ENCODE measurements around the gene GOLGA5.

- TF ChIP-seq POLR2AphosphoS5 (IDR thresholded peaks at IDR 0.05; ENCODE audit: low read depth, low read length) (no peak), REST (IDR thresholded peaks at IDR 0.05; ENCODE audit: insufficient read depth in 1 of 2, low read depth in 2 of 2, low read length in 1 of 2) (no peak), SIN3A (IDR thresholded peaks at IDR 0.05; ENCODE audit: borderline replicate concordance, insufficient read depth, low read depth, low read length) (no peak), TCF7L2 (IDR thresholded peaks at IDR 0.05; ENCODE audit: low read depth, low read length) (no peak)
- TF ChIP-seq, protein P1, sequence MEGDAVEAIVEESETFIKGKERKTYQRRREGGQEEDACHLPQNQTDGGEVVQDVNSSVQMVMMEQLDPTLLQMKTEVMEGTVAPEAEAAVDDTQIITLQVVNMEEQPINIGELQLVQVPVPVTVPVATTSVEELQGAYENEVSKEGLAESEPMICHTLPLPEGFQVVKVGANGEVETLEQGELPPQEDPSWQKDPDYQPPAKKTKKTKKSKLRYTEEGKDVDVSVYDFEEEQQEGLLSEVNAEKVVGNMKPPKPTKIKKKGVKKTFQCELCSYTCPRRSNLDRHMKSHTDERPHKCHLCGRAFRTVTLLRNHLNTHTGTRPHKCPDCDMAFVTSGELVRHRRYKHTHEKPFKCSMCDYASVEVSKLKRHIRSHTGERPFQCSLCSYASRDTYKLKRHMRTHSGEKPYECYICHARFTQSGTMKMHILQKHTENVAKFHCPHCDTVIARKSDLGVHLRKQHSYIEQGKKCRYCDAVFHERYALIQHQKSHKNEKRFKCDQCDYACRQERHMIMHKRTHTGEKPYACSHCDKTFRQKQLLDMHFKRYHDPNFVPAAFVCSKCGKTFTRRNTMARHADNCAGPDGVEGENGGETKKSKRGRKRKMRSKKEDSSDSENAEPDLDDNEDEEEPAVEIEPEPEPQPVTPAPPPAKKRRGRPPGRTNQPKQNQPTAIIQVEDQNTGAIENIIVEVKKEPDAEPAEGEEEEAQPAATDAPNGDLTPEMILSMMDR (IDR thresholded peaks at IDR 0.05) = no peak
Observed at GRCh38 chr14:92774572-92774971, 19.5 kb upstream of the GOLGA5 start.
